HG03139 (cell line): ENCODE data around the gene ADSS1.

Experiments
- ATAC-seq: cut with Tn5 transposase; IDR thresholded peaks from one replicate; pipeline ENCODE4 v1.9.1; 2021; ENCODE audit not compliant: unreplicated experiment

Gene ADSS1

DNA sequence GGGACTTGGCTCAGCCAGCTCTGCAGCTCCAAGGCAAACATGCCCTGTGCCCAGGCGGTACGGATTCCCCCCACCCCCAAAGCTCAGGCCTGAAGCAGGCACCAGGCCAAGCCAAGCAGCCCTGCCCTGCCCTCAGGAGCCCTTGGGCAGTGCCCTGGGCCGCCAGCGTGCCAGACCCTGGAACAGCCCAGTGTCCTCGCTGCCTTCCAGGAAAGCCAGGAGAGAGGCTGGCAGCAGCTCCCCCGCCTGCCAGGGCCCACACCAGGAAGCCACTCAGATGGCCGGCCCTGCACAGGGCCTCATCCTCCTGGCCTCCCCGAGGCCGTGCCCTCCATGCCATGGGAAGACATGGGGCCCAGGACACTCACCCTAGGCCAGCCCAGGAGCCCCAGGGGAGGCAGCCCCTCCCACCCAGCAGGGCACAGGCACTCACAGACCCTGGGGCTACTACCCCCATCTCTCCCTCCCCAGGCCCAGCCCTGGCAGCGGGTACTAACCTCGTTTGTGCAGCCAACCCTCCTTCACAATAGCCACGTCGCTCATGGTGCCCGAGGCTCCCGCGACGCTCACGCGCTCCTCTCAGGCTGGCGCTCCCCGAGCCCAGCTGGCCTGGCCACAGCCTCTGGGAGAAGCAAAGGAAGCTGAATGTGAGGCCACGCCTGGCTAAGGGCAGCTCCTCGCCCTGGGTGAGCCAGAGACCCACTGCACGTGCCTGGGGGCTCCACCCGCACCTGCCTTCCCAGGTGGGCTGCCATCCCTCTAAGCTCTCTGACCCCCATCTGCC is 68.3 kb downstream of the ADSS1 start:
- ATAC-seq = no peak

DNA sequence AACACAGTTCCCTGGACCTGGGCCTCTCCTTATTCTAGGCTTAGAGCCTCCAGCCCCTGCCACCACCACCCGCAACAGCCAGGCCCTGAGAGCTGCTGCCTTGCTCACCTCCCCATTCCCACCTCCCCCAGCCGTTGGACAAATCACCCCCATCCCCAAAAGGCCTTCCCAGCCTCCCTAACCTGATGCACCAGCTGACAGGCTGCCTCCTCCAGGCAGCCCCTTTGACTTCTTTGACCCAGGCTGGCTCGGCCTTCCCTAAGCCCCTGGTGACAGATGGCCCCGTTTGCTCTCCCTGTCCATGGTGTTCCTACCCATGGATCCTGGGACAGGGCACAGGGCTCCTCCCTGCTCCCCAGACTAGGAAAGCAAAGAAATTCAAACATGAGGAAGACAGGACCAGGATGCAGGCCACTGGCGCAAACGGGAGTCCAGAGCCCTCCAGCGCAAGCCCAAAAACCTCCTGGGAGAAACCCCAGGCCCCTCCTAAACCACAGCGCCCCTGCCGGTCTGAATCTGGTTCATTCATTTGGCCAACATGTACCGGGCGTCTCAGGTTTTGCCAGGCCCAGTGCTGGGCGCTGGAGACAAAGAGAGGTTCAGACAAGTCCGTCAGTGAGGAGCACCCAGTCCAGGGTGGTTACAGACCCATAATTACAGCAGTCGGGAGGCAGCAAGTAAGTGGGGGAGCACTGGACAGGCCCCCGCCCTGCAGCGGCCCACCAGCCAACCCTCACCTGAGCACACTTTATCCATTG is 69.1 kb downstream of the ADSS1 start:
- no peak for ATAC-seq

DNA sequence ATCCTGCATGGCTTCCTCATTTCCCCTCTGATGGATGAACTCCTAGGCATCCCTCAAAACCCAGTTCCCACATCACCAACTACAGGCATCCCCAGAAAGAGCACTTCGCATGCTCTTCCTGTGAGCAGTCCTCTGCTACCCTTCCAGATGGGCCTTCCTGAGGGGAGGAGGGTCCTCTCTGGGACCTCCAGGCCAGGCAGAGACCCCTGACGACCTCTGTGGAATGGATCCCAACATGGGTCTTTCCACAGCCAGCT is 69.6 kb downstream of the ADSS1 start:
- ATAC-seq = no peak

DNA sequence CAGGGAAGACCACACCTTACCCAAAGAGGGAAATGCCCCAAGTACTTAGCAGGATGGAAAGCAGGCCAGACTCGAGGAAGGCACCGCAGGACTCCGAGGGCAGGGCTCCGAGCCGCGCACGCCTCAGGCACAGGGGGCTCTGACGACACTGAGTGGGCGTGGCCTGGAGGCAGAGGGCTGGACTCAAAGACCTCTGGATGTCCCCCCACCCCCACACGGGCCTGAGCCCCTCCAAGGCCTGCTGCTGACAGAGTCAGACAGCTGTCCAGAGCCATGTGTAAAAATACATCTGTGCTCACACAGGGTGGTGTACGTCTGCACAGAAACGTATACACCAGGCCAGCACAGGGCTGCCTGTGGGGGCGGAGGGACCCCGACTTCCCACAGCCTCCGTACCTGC is 70.1 kb downstream of the ADSS1 start:
- ATAC-seq = no peak

DNA sequence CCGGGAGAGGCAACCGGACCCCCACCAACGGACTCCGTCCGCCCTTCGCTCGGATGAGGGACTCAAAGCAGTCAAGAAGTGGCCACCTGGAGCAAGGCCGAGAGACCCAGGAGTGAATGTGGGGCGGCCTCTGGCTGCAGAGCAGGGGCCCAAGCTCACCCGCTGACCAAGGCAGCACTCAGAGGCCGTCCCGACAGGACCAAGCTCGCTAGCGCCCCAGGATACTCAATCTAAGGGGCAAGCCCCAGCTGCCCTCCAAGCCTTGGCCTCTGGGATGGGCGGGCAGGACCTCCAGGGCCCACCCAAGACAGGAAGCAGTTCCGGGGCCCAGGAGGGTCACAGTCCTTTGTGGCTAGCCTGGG is 70.6 kb downstream of the ADSS1 start:
- no peak for ATAC-seq

DNA sequence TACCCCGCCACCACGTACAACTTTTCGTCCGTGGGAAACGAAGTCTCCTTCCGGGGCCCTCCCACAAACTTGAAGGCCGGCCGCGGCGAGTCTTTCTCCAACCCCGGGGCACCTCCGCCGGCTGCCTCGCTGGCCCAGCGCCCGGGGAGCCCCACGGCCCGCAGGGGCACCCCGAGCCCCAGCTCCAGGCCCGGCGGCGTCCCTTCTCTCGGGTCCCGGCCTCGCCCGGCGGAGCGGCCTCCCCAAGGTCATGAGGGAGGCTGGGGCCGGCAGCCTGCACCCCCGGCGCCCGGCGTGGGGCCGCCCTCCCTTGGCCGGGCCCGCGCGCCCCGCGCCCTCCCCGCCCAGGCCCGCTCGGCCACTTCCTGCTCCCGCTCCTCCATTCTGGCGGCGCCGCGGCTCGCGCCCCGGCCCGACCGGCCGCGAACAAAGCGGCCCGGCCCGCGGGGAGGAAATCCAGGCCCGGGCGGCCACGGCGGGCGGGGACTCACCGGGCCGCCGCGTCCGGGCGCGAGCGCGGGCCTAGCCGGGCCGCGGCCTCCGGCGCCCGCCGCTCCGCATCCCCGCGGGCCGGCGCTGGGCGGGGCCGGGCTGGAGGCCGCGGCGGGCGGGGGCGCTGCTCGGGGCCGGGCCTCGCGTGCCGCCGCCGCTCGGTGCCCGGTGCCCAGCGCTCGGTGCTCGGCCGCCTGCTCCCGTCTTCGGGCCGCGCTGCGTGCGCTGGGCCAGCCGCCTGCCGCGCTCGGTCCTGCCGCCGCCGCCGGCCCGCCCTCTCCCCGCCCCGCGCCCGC is 71.2 kb downstream of the ADSS1 start, which contains the start of gene AKT1:
Gene AKT1, minus strand, starts transcription at position 756 of the 788 bp plus-strand sequence. CDS start 3,105 bp downstream, outside the sequence.
- no peak for ATAC-seq

DNA sequence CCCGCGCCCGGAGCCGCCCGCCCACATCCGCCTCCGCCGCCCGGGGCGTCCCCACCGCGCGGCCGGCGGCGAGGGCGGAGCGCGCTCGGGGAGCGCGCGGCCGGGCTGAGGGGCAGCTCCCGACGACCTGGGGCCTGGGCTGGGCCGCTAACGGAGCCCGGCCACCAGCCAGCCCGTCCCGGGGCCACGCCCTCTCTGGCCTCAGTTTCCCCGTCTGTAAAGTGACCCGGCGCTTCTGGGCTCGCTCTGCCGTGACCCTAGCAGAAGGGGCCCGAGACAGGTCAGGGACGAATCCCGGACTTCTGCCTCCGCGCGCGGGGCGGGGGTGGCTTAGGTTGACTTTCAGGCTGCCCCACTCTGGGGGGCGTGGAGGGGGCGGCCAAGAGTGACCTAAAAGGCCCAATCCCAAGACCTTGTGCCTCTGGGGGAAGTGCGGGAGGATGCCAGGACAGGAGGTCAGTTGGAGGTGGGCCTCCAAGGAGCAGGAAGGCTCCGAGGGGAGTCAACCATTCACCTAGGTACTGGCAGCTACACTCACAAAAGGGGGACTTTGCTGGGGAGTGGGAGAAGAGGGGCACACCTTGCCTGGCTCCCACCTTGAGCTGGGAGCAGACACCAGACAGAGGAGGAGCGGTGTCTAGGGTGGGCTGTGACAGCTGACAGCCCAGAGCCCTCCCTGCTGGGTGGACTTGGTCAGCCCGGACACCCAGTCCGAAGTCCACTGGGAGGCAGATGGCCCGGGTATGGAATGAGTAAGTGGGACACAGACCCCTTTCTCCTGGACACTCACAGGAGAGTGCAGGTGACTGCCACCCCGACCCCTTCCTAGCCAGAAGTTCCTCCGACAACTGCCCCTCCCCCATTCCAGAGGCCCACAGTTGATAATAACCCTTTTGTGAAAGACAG is 72.0 kb downstream of the ADSS1 start:
- no peak for ATAC-seq

DNA sequence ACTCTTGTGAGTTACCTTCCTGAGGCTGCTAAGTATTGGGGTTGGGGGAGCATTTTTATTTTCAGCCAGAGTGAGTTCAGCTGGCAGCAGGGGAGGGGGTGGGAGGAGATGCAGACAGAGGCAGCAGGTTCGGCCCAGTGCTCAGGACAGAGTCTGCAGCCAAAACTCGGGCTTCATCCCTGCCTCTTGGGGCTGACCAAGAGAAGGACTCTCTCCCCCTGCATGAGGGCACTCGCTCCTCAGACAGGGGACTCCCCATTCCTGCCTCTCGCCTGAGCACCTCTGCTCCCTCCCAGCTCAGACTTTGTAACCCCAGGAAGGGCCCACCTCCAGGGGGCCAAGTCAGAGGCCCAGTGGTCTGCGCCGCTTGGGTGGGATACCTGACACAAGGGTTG is 72.7 kb downstream of the ADSS1 start:
- ATAC-seq = no peak
